ENCODE results near the gene EDEM1.
A peak's percentile ranks its signal among the peaks of the same experiment; 100 is the strongest.
"Not testable (repeated sequence)": the region's sequence is repeated elsewhere in the genome, so short reads cannot be mapped to it uniquely, and the experiment has no call there.

Gene EDEM1

DNA sequence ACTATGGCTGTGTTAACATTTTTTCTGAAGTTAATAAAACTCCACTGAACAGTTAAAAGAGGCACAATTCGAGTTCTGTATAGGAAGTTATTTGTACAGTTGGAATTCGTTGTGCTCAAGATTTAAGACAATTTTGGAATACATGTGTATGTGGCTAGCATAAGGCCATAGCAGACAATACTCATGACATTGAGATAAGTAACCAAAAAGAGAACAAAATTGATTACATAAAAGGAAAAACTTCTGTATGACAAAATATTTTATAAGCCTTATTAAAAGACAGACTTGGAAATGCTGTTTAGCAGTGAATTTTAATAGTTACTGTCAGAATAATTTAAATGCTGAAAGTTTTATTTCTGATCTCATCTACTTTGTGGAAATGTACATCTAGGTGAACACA lies 17.7 kb upstream of the EDEM1 start:
- no peak overlapping the region for H3K4me3 ChIP-seq (ENCODE audit: low read depth in 1 of 2, low read length in 2 of 2)
- no peak overlapping the region for H2AFZ ChIP-seq (ENCODE audit: low read depth, low read length)
- H3K27ac ChIP-seq (ENCODE audit: low read length) = peak overlapping the region; percentile 18; the same call in 1 of the 2 replicates
- H3K27me3 ChIP-seq (ENCODE audit: insufficient read depth, low read length, poor library complexity) = no peaks in the 10 kb centered on the region
- no peak overlapping the region for H3K9ac ChIP-seq (ENCODE audit: low read depth, low read length)
- H3K79me2 ChIP-seq (ENCODE audit: insufficient read depth, low read length) = peaks cover 78% of the 10 kb centered on the region
- no peak overlapping the region for H3K4me2 ChIP-seq (ENCODE audit: insufficient read depth, low read length)
- no peaks in the 10 kb centered on the region for H3K9me3 ChIP-seq (ENCODE audit: insufficient read depth, low read length, severe bottlenecking)
- DNase-seq = no peak
- ATAC-seq (ENCODE audit: insufficient read depth, low read depth) = no peak
- no peak for TF ChIP-seq EZH2 (IDR thresholded peaks at IDR 0.05; ENCODE audit: borderline replicate concordance, low read depth, low read length, severe bottlenecking)
- TF ChIP-seq CTCF (IDR thresholded peaks at IDR 0.05; ENCODE audit: borderline replicate concordance, extremely low read depth, low read length, poor library complexity, severe bottlenecking) = no peak
- H4K20me1 ChIP-seq (ENCODE audit: insufficient read depth, low read length) = peaks cover 6% of the 10 kb centered on the region; the same call in 1 of the 2 replicates
- H3K36me3 ChIP-seq (ENCODE audit: insufficient read depth, low read length) = peaks cover 39% of the 10 kb centered on the region
- no peaks in the 10 kb centered on the region; the same call in 1 of the 2 replicates for H3K4me1 ChIP-seq (ENCODE audit: insufficient read depth, low read length)

DNA sequence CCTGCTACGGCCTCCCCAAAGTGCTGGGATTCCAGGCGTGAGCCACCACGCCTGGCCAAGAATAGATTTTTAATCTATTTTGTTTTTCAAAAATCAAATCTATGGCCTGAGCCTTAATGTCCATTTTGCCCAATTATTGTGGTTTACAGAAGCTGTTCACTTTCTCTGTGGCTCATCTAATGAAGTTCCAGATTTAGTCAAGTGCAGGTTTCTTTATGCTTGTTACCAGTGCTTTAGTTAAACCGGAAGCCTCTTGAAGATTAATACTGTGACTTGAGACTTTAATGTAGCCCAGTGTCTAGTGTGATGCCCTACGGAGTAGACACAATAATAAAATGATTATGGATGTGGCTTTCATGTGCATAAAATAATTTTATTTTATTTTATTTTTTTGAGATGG lies 16.5 kb upstream of the EDEM1 start:
- peaks cover 73% of the 10 kb centered on the region for H3K79me2 ChIP-seq (ENCODE audit: insufficient read depth, low read length)
- TF ChIP-seq CTCF (IDR thresholded peaks at IDR 0.05; ENCODE audit: borderline replicate concordance, extremely low read depth, low read length, poor library complexity, severe bottlenecking) (no peak), EZH2 (IDR thresholded peaks at IDR 0.05; ENCODE audit: borderline replicate concordance, low read depth, low read length, severe bottlenecking) (no peak)
- no peaks in the 10 kb centered on the region for H3K9me3 ChIP-seq (ENCODE audit: insufficient read depth, low read length, severe bottlenecking)
- no peak overlapping the region for H2AFZ ChIP-seq (ENCODE audit: low read depth, low read length)
- H3K4me2 ChIP-seq (ENCODE audit: insufficient read depth, low read length) = no peak overlapping the region
- H3K9ac ChIP-seq (ENCODE audit: low read depth, low read length) = no peak overlapping the region
- DNase-seq (no peak), ATAC-seq (ENCODE audit: insufficient read depth, low read depth) (no peak)
- no peak overlapping the region for H3K4me3 ChIP-seq (ENCODE audit: low read depth in 1 of 2, low read length in 2 of 2)
- H4K20me1 ChIP-seq (ENCODE audit: insufficient read depth, low read length) = peaks cover 4% of the 10 kb centered on the region; the same call in 1 of the 2 replicates
- no peaks in the 10 kb centered on the region for H3K27me3 ChIP-seq (ENCODE audit: insufficient read depth, low read length, poor library complexity)
- H3K27ac ChIP-seq (ENCODE audit: low read length) = no peak overlapping the region
- peaks cover 50% of the 10 kb centered on the region for H3K36me3 ChIP-seq (ENCODE audit: insufficient read depth, low read length)
- H3K4me1 ChIP-seq (ENCODE audit: insufficient read depth, low read length) = peaks cover 7% of the 10 kb centered on the region

GRCh38 chr3:5172018-5172417 lies 15.5 kb upstream of the EDEM1 start:
- Histone ChIP-seq H3K36me3 (ENCODE audit: insufficient read depth, low read length) (peaks cover 60% of the 10 kb centered on the region), H3K4me1 (ENCODE audit: insufficient read depth, low read length) (peaks cover 17% of the 10 kb centered on the region), H3K9me3 (ENCODE audit: insufficient read depth, low read length, severe bottlenecking) (no peaks in the 10 kb centered on the region), H3K4me2 (ENCODE audit: insufficient read depth, low read length) (no peak overlapping the region), H3K79me2 (ENCODE audit: insufficient read depth, low read length) (peaks cover 71% of the 10 kb centered on the region), H3K27ac (ENCODE audit: low read length) (no peak overlapping the region), H3K9ac (ENCODE audit: low read depth, low read length) (no peak overlapping the region), H4K20me1 (ENCODE audit: insufficient read depth, low read length) (peaks cover 2% of the 10 kb centered on the region; the same call in 1 of the 2 replicates), H2AFZ (ENCODE audit: low read depth, low read length) (no peak overlapping the region), H3K27me3 (ENCODE audit: insufficient read depth, low read length, poor library complexity) (no peaks in the 10 kb centered on the region), H3K4me3 (ENCODE audit: low read depth in 1 of 2, low read length in 2 of 2) (no peak overlapping the region)
- TF ChIP-seq EZH2 (IDR thresholded peaks at IDR 0.05; ENCODE audit: borderline replicate concordance, low read depth, low read length, severe bottlenecking) = no peak
- TF ChIP-seq CTCF (IDR thresholded peaks at IDR 0.05; ENCODE audit: borderline replicate concordance, extremely low read depth, low read length, poor library complexity, severe bottlenecking) = no peak
- DNase-seq (no peak), ATAC-seq (ENCODE audit: insufficient read depth, low read depth) (no peak)

DNA sequence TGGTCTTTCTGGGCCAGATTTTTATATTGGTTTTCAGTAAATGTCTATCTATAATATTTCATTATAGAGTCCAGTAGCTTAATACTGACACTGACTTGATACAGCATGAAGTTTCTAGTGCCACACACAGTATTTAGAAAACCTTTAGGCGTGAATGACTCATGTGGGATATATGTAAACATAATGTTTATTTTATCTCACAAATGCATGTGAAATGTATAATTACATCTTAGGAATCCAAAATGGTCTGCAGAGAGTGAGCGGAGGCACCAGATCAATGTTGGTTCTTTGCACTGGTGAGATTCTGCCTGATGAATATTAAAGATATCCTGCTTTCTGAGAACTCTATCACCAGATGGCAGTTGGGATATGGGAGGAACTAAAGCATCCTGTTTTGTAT lies 8.5 kb upstream of the EDEM1 start:
- peak overlapping the region; percentile 95 for H3K27ac ChIP-seq (ENCODE audit: low read length)
- peaks cover 88% of the 10 kb centered on the region for H3K4me1 ChIP-seq (ENCODE audit: insufficient read depth, low read length)
- peaks cover 60% of the 10 kb centered on the region for H3K79me2 ChIP-seq (ENCODE audit: insufficient read depth, low read length)
- H3K9me3 ChIP-seq (ENCODE audit: insufficient read depth, low read length, severe bottlenecking); H2AFZ ChIP-seq (ENCODE audit: low read depth, low read length); H3K27me3 ChIP-seq (ENCODE audit: insufficient read depth, low read length, poor library complexity); DNase-seq; H4K20me1 ChIP-seq (ENCODE audit: insufficient read depth, low read length); H3K4me3 ChIP-seq (ENCODE audit: low read depth in 1 of 2, low read length in 2 of 2): not testable (repeated sequence)
- peaks cover 55% of the 10 kb centered on the region for H3K36me3 ChIP-seq (ENCODE audit: insufficient read depth, low read length)
- peak overlapping the region; percentile 41 for H3K4me2 ChIP-seq (ENCODE audit: insufficient read depth, low read length)
- ATAC-seq (ENCODE audit: insufficient read depth, low read depth) = peak; percentile 32; the same call in 2 of the 3 replicates
- H3K9ac ChIP-seq (ENCODE audit: low read depth, low read length) = peak overlapping the region; percentile 52
